KMS-11 (cell line): ENCODE data around the gene NOS1AP.

Source experiments
- H2AFZ ChIP-seq: fragments of 200-600 bp; sonication (generic); 2 replicates; pipeline ENCODE4 v1.6.1; 2016; ENCODE audit warnings: antibody characterized with exemption, mixed run types, low read depth
- H3K27ac ChIP-seq: fragments of 200-600 bp; sonication (generic); 2 replicates; pipeline ENCODE4 v1.6.1; 2016; ENCODE audit warnings: mild to moderate bottlenecking, mixed run types
- H3K27me3 ChIP-seq: fragments of 200-600 bp; sonication (generic); 2 replicates; pipeline ENCODE4 v1.6.1; 2017; ENCODE audit warnings: mild to moderate bottlenecking, low read depth, mixed run types, moderate library complexity; ENCODE audit not compliant: insufficient read depth
- H3K36me3 ChIP-seq: fragments of 200-600 bp; sonication (generic); 2 replicates; pipeline ENCODE4 v1.6.1; 2017; ENCODE audit warnings: mild to moderate bottlenecking, mixed run types; ENCODE audit not compliant: insufficient read depth
- H3K4me1 ChIP-seq: fragments of 200-600 bp; sonication (generic); 2 replicates; pipeline ENCODE4 v1.6.1; 2016; ENCODE audit warnings: mild to moderate bottlenecking, low read depth, mixed run types; ENCODE audit not compliant: poor library complexity, severe bottlenecking
- H3K4me2 ChIP-seq: fragments of 200-600 bp; sonication (generic); 2 replicates; pipeline ENCODE4 v1.7.0; 2016; ENCODE audit warnings: mild to moderate bottlenecking, mixed run types
- H3K4me3 ChIP-seq: fragments of 200-600 bp; sonication (generic); IDR thresholded peaks from 2 replicates; pipeline ENCODE4 v1.6.1; 2017; ENCODE audit warnings: low read depth, low read length, mixed read lengths; ENCODE audit not compliant: insufficient read depth
- H3K79me2 ChIP-seq: fragments of 200-600 bp; sonication (generic); 2 replicates; pipeline ENCODE4 v1.6.1; 2016; ENCODE audit warnings: low read depth, mixed run types; ENCODE audit not compliant: insufficient read depth
- H3K9ac ChIP-seq: fragments of 200-600 bp; sonication (generic); 2 replicates; pipeline ENCODE4 v1.6.1; 2016; ENCODE audit warnings: mild to moderate bottlenecking, mixed run types
- H4K20me1 ChIP-seq: fragments of 200-600 bp; sonication (generic); 2 replicates; pipeline ENCODE4 v1.6.1; 2016; ENCODE audit warnings: mild to moderate bottlenecking, mixed run types; ENCODE audit not compliant: insufficient read depth
- CTCF ChIP-seq: fragments of 200-600 bp; sonication (generic); conservative IDR thresholded peaks from 2 replicates; pipeline ENCODE4 v1.6.1; 2017; ENCODE audit warnings: low read depth, mild to moderate bottlenecking, antibody characterized with exemption, low read length, moderate library complexity, mixed read lengths

The NOS1AP gene

GRCh38 chr1:162359523-162360236 lies 290.2 kb downstream of the NOS1AP start:
- Histone ChIP-seq H2AFZ (no peak overlapping the region), H3K36me3 (no peaks in the 10 kb centered on the region), H3K4me2 (no peak overlapping the region), H4K20me1 (no peaks in the 10 kb centered on the region), H3K4me1 (peaks cover 3% of the 10 kb centered on the region), H3K79me2 (no peaks in the 10 kb centered on the region), H3K27ac (no peak overlapping the region), H3K9ac (no peak overlapping the region), H3K27me3 (no peaks in the 10 kb centered on the region), H3K4me3 (no peak overlapping the region)
- no peak for TF ChIP-seq CTCF

- Histone ChIP-seq H3K27me3 (no peaks in the 10 kb centered on the region), H3K4me1 (peaks cover 3% of the 10 kb centered on the region), H3K9ac (no peak overlapping the region), H3K79me2 (no peaks in the 10 kb centered on the region), H3K27ac (no peak overlapping the region), H2AFZ (no peak overlapping the region), H3K4me3 (no peak overlapping the region), H4K20me1 (no peaks in the 10 kb centered on the region), H3K36me3 (no peaks in the 10 kb centered on the region), H3K4me2 (no peak overlapping the region)
- TF ChIP-seq CTCF, result no peak
These were observed 290.9 kb downstream of the NOS1AP start for GRCh38 chr1:162360237-162360873.

GRCh38 chr1:162360874-162361260 lies 291.4 kb downstream of the NOS1AP start:
- Histone ChIP-seq H3K36me3 (no peaks in the 10 kb centered on the region), H3K4me1 (peaks cover 3% of the 10 kb centered on the region), H4K20me1 (no peaks in the 10 kb centered on the region), H3K4me2 (no peak overlapping the region), H2AFZ (no peak overlapping the region), H3K27ac (no peak overlapping the region), H3K27me3 (no peaks in the 10 kb centered on the region), H3K79me2 (no peaks in the 10 kb centered on the region), H3K4me3 (no peak overlapping the region), H3K9ac (no peak overlapping the region)
- TF ChIP-seq CTCF, result no peak

GRCh38 chr1:162361349-162361748 lies 291.9 kb downstream of the NOS1AP start:
- Histone ChIP-seq H4K20me1 (no peaks in the 10 kb centered on the region), H3K4me3 (no peak overlapping the region), H3K79me2 (no peaks in the 10 kb centered on the region), H3K27ac (no peak overlapping the region), H3K4me1 (peaks cover 3% of the 10 kb centered on the region), H3K36me3 (no peaks in the 10 kb centered on the region), H3K4me2 (no peak overlapping the region), H3K27me3 (no peaks in the 10 kb centered on the region), H2AFZ (no peak overlapping the region), H3K9ac (no peak overlapping the region)
- TF ChIP-seq CTCF, result no peak
